IPS-11a (cell line): ENCODE measurements around the gene WDR31.
"Not testable (repeated sequence)": the region's sequence is repeated elsewhere in the genome, so short reads cannot be mapped to it uniquely, and the experiment has no call there.

ENCODE experiments used
- H3K4me3 ChIP-seq: one replicate; pipeline ENCODE4 v1.5.1; 2013; ENCODE audit warnings: low read depth, low read length, control low read depth

WDR31 gene

DNA sequence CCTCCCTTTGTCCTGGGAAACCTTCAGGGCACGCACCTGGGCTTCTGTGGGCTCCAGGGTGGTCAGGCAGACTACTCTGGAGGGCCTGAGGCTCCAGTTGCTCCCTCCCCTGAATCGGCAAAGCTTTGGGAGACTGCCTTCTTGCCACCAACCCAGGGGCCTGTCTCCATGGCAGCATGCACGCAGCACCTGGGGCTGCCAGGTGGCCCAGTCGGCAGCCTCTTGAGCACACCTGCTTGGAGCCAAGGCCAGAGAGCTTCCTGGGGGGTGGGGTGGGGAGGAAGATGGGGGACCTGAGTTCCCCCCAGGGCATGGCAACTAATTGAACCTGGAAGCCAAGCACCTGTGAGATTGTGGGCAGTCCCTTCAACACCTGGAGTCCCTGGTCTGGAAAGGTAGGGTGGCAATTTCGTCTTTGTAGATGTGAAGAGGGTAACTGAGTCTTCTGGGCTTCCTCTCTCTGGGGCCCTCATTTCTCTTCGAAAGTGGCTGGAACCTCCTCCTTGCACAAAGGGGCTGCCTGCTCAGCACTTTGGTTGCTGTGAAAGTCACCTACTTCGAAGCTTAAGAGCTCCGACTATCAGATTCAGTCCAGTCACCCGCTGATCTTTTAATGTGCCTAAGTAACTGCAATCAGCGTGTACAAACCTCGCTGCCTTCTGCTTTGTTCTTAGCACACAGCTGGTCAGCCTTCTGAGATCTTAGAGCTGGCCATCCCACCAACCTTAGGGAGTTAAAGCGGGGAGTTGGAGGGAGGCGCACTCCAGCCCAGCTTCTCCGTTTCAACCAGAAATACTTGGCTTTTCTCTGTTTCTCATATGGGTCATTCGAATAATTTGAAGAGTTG is 40.9 kb downstream of the WDR31 start:
- H3K4me3 ChIP-seq = no peak overlapping the region

DNA sequence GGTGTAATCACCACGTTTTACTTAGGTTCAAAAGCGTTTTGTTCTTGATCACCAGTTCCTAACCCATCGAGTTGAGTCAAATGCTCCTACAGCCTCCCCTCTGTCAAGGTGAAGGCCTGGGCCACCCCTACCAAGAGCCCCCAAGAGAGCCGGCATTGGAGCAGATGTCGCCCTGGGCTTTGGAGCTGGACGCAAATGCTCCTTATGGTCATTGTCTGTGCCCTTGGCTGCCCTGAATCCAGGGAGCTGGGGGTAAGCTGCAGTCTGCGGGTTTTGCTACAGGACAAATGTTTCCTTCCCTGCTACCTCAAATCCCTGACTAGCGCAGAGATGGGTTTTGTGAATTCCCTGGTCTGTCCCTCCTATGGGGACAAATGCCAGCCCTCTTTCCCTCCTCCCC is 41.8 kb downstream of the WDR31 start:
- no peak overlapping the region for H3K4me3 ChIP-seq

DNA sequence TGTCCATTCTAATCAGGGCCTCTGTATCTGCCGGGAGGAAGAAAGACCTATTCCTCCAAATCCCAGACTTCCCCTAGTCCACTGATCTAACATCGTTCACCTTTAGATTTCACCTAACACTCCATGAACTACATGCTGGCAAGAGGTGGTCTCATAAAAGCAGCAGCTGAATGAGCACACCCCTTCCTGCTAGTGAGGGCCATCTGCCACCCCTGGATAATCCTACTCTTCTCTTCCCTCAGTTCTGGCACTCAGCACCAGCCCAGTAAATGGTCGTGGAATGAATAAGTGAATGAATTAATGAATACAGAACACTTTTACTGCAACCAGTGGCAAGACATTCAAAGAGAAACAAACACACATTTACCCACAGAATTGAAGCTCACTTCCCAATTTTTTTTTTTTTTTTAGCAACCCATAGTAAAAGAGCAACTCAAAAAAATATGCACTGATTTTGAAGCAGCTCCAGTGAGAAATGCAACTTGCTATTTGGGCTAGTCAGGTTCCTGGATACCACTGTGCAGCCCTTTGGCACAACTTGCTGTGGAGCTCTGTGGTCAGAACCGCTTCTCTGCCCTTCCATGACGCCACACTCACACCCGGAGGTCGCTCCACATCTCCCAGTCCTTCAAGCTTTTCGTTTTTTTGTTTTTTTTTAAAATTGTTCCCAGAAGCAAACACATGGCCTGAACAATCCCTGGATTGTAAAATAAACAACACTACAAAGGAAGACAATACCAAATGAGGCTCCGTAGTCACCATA is 43.1 kb downstream of the WDR31 start:
- H3K4me3 ChIP-seq = no peak overlapping the region

DNA sequence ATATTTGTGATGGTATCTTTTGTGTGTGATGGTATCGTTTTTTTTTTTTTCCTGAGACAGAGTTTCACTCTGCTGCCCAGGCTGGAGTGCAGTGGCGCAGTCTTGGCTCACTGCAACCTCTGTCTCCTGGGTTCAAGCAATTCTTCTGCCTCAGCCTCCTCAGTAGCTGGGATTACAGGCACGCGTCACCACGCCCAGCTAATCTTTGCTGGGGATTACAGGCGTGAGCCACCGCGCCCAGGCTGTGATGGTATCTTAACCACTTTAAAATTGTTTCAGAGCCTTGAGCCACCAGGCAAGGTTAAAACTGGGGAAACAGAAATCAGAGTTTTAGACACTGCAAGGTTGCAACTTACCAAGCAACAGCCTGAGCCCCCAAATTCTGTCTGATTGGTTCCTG is 43.8 kb downstream of the WDR31 start:
- not testable (repeated sequence) for H3K4me3 ChIP-seq

DNA sequence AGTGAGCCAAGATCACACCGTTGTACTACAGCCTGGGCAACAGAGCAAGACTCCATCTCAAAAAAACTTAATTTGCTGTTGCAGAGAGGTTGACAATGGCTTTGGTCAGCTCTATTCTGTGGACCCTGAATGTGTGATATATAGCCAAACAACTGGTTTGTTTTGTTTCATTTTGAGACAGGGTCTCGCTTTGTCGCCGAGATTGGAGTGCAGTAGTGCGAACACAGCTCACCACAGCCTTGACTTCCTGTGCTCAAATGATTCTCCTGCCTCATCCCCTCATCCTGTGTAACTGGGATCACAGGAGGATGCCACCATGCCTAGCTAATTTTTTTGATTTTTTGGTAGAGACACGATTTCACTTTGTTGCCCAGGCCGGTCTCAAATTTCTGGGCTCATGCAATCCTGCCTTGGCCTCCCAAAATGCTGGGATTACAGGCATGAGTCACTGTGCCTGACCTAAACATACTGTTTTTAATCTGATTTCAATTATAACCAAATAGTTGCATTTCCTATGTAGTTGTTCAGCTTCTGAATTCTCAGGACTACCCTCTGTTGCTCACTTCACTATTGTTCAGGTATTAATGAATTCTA is 46.7 kb downstream of the WDR31 start:
- no peak overlapping the region for H3K4me3 ChIP-seq

DNA sequence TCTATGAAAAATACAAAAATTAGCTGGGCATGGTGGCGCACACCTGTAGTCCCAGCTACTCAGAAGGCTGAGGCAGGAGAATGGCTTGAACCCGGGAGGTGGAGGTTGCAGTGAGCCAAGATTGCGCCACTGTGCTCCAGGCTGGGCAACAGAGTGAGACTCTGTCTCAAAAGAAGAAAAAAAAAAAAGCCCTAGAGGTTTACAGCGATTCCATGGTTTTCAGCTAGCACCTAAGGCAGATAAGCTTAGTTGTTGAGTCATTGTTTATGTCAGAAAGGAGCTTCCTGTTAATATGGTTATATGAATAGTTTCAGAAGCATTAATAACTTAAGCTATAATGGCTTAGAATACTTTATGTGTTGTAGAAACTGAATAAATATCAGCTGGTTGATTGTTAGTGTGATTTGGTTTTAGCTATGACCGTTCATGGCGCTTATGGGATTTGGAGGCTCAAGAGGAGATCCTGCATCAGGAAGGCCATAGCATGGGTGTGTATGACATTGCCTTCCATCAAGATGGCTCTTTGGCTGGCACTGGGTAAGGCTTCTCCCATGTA is 49.9 kb downstream of the WDR31 start:
- no peak overlapping the region for H3K4me3 ChIP-seq

DNA sequence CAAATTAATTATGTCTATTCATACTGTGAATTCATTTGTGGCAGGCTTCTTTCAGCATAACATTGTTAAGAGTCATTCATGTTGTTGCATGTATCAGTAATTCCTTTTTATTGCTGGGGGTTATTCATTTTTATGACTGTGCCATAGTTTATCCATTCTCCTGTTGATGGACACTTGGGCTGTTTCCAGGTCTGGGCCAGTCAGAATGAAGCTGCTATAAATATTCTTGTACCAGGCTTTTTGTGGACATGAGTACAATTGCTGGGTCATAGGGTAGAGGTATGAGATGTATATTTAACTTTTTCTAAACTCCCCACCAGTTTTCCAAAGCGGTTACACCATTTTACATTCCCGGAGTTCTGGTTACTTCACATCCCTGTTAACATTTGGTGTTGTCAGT is 51.0 kb downstream of the WDR31 start:
- no peak overlapping the region for H3K4me3 ChIP-seq

DNA sequence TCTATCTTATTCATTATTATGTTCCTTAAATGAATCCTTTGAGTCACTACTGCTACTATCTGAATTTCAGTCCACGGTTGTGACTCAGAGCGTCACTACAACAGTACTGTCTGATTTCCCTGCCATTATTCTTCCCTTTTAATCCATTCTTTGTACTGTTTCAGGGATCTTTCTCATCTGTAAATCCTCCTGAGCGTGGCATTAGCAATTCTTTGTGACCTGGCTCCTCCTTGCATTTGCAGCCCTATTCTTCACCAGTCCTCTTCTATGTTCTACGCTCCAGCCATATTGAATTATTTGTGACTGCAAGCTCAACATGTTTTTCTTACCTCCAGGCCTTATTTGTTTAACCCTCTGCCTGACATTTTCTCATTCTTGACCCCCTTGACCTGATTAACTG is 58.7 kb downstream of the WDR31 start:
- no peak overlapping the region for H3K4me3 ChIP-seq

DNA sequence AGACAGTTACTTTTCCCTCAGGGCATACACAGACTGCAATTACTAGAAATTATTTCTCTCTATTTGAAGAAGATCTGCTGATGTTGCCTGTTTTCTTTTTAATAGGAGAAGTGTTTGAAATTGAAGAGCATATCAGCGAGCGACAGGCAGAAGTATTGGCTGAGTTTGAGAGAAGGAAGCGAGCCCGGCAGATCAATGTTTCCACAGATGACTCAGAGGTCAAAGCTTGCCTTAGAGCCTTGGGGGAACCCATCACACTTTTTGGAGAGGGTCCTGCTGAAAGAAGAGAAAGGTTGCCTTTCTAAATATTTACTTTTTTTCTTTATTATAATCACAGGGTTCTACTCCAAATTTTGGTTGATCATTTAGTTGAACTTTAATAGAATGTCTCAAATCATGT is 61.2 kb downstream of the WDR31 start:
- H3K4me3 ChIP-seq = no peak overlapping the region

DNA sequence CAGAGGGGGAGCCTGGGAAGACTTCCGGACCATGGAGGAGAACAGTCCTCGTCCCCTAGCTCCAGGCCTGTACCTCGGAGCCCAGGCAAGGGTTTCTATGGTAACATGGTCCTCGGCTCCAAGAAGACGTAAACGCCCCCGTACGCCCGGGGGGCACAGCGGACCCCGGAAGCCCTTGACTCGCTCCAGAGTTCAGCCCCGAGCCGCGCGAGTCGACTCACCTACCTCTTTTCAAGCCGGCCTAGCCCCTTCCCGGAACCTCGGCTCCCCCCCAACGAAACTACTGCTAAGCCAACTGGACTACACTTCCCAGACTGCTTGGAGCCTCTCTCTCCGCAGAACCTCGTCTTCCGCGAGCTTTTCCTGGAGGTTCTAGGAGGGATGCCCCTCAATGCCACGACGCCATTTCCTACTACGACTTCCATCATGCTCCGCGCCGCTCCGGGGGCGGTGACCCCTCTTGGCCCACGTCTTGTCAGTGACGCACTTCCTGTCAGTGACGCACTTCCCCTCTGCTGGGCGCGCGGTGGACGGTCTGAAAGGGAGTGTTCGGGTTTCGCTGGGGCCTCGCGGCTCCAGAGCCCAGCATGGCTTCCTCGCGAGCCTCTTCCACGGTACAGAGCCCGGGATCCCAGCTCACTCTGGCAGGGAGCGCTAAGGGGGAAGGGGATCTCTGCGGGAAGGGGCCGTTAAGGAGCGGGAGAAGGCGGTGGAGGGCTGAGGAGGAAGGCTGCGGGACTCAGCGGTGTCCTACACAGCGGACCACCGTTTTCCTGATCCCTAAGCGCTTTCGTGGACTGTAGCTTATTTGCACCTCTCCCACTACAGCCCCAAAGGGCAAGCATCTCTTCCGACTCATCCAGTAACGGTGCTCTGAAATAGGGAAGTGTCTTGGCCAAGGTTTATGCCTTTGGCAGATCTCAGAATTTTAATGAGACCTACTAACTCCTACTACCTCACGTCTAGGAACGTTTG is 64.6 kb downstream of the WDR31 start, which contains the start of the genes CDC26 and PRPF4:
Gene CDC26 (minus strand): TSS at position 416 of the 975 bp plus-strand sequence. CDS start 3,065 bp downstream, outside the sequence.
Gene PRPF4 (plus strand): TSS at position 502 of the 975 bp plus-strand sequence. CDS start 86 bp downstream, at position 588.
- H3K4me3 ChIP-seq = peak within 1 kb of the TSS; percentile 96

DNA sequence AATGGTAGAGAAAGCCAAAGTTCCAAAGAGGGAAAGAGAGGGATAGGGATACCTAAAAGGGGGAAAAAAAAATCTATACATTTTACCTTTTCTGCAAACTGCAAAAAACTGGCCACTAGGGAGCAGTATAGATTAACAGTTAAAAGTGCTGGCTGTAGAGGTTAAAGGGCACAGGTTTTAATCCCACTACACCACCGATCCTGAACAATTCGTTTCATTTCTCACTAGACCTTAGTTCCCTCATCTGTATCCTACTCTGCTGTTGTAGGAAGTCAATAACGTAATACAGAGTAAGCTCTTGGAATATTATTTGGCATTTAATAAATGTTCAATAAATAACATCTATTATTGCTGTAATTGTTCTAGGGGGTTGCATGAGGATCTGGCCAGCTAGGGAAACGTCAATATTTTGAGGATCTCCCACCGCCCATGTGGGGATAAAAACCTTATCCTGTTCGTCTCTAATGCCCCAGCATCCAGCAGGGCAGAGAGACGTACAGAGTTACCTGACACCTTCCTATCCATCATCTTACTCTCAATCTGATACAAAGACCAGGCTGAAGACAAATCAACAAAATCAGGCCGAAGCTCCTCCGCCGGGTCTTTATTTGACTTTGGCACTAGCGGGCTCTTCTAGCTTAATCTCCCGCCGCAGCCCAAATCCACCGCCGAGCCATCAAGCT is 65.5 kb downstream of the WDR31 start:
- H3K4me3 ChIP-seq = peak overlapping the region; percentile 96

DNA sequence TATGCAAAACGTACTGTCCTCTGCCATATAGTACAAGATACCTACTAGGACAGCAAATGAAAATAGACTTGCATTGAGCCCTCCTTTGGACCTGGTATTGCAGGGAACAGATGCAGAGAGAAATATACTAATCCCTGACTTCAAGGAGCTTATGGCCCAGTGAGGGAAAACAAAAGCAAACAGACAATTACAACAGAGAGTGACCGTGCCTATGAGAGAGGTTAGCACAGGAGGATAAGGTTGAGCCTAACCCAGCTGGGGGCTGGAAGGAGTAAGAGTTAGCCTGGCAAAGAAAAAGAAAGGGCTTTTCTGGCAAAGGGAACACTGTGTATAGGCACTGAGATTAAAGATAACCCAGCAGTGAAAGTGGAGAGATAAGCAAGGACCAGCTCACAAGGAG is 70.2 kb downstream of the WDR31 start:
- no peak overlapping the region for H3K4me3 ChIP-seq

DNA sequence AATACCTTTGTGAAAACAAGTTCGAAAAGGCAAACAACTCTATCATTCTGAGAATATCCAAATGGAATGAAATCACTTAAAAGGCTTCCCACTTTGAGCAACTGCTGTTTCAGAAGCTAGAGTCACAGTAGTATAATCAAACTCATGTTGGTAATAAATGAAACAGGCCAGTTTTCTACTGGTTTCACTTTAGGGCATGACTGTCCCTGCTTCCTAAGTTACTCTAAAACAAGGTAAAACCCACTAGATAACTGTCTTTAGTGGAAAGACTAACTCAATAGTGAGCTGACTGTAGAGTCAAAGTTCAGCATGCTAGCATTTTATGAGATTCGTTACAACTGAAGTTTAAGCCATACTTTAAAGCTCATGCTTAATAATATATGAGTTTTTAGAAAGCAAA is 70.7 kb downstream of the WDR31 start:
- no peak overlapping the region for H3K4me3 ChIP-seq

DNA sequence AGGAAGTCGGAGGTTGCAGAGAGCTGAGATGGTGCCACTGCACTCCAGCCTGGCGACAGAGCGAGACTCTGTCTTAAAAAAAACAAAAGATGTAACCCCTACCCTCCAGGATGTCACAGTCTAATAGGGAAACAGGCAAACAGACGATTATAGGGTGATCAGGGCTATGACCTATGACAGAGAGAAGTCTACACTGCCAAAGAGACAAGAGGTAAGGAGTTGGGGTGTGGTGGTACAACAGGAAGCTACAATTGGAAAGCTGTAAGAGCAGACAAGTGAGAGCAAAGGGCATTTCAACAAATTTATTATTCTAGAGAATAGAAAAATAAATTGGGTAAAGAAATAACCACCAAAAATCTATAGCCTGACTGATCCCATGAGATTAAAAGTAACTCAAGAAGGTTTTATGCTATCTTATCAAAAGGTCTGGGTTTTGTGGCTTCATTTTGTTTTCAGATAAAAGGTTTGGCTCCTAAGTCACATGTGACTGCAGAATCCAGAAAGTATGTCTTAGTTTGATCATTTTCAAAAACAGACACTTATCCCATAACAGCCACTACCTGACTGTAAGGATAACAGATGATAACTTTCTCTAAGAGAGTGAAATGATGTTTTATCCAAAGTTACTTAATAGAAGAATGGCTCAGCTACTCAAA is 72.0 kb downstream of the WDR31 start:
- no peak overlapping the region for H3K4me3 ChIP-seq

DNA sequence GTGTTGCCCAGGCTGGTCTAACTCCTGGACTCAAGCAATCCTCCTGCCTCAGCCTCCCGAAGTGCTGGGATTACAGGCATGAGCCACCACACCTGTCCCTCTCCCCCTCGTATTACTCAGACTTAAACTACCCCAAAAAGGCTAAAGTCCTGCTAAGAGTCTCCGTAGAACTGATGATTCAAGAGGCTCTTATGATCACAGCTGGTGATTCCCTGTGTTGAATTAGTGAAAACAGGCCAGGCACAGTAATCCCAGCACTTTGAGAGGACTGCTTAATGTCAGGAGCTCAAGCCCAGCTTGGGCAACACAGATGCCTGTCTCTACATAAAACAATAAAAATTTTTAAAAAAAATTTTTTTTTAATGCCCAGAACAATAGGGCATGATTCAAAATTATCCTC is 73.9 kb downstream of the WDR31 start:
- H3K4me3 ChIP-seq = no peak overlapping the region
